ENCODE measurements around the gene CDK14.
"Not testable (repeated sequence)": the region's sequence is repeated elsewhere in the genome, so short reads cannot be mapped to it uniquely, and the experiment has no call there.

The CDK14 gene

DNA sequence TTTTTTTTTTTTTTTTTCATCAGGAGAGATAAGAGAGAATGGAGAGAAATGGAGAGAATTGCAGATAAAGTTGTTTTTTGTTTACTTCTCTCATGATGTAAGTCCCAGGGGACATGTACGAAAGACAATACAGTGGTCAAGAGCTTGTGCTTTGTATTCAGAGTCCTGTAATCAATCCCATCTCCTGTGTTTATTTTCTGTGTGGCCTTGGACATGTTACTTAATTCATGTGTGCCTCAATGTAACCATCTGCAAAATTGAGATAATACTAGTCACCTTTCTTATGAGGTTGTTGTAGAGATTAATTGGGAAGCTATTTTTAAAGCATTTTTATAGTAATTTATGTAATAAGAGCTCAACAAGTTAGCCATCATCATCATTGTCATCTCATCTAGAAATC, 117.5 kb downstream of the CDK14 start:
- no peak for DNase-seq (ENCODE audit: extremely low read depth in 1 of 2, low read depth in 1 of 2)

DNA sequence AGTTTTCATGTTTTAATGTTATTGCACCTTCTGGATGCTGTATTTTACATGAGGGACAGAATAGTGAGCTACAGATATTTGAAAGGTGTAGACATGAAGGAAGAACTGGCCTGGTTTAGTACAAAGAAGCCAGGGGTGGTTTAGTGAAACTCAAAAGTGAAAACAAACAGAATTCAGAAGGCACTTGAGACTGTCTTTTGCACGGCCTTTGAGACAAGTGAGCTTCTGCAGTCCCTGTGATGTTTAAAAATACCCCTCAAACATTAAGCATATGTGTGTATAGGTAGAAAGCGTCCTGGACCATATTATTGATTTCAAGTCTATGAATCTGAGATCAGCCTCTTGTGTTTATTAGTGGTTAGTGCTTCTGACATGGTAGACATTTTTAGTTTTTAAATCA, 118.9 kb downstream of the CDK14 start:
- DNase-seq (ENCODE audit: extremely low read depth in 1 of 2, low read depth in 1 of 2) = no peak

DNA sequence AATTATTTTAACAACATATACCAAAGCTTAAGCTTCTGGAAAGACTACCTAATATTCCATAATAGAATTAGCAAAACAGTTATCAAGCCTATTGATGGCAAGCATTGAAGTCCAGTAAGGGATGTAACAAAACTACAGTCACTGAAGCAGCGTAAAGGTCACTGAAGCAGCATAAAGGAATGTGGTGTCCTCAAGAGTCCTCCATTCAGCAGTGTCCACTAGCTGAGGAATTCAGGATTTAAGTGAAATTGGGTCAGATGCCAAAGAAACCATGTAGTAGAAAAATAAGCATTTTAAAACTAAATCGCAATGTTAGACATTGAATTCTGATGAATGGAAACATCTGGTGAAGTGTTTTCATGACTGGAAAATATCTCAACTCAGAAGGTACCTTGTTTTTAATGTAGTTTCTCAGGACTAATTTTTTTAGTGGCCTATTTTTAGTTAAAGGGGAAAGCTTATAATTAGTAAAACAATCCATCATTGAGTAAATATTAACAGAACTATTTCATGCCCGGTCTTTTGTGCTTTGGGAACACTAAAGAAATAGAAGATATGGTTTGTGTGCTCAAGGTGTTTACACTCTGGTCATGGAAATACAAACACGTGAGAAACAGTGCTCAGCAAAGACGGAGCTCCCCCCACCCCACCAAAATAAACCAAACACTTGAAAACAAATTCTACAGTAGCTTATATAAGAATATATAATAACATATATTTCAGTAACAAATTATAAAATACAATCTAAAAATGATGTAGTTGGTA, 121.4 kb downstream of the CDK14 start:
- no peak for DNase-seq (ENCODE audit: extremely low read depth in 1 of 2, low read depth in 1 of 2)

DNA sequence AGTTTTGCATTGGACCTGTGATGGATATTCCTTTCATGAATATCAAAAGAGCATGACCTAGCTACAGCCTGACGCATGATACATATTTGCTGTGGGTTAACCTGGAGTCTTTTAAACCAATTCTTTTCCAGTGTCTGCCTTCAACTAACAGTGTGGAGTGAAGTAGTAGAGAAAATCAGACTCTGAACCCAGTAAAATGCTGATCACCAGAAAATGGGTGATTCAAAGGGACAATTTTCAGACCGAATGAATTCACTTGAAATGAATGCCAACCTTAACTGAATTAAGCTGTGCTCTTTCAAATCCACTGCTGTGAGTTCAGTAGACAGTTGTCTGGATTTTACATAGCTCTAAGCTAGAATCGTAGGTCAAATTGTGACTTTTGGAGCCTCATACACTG, 123.0 kb downstream of the CDK14 start:
- DNase-seq (ENCODE audit: extremely low read depth in 1 of 2, low read depth in 1 of 2) = no peak

- no peak for DNase-seq (ENCODE audit: extremely low read depth in 1 of 2, low read depth in 1 of 2)
These were observed 125.1 kb downstream of the CDK14 start for GRCh38 chr7:90720984-90721760.

DNA sequence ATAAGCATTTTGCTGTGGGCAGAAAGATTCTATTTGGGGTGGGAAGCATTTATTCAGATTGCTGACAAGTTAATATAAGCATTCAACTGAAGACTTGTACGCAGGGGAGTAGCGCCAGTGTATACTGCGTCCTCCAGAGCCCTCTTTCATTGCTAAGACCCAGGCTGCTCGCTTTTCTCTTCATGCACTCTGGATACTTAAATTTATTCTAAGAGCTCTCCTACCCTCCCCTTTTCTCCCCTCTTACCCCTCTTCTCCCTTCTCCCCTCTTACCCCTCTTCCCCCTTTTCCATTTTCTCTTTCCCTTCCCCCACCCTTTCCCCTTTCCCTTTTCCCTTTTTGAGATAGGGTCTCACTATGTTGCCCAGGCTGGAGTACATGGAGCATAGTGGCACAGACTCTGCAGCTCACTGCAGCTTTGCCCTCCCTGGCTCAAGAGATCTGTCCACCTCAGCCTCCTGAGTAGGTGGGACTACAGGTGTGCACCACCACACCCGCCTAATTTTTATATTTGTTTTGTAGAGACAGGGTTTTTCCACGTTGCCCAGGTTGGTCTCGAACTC, 125.8 kb downstream of the CDK14 start:
- DNase-seq (ENCODE audit: extremely low read depth in 1 of 2, low read depth in 1 of 2) = no peak

DNA sequence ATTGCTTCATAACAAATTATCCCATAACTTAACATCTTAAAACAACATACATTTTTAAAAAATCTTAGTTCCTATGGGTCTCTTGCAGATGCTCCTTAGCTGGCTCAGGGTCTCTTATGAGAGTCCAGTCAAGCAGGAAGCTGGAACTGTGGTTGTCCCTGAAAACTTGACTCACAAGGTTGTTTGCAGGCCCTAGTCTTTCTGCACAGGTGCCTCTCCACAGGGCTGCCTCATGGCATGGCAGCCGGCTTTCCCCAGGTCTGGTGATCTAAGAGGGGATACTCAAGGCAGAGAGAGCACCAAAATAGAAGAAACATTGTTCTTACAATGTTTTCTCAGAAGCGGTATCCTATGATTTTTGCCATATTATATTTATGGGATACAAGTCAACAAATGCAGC, 127.1 kb downstream of the CDK14 start:
- DNase-seq (ENCODE audit: extremely low read depth in 1 of 2, low read depth in 1 of 2) = no peak

- DNase-seq (ENCODE audit: extremely low read depth in 1 of 2, low read depth in 1 of 2) = no peak
These were observed 127.7 kb downstream of the CDK14 start for GRCh38 chr7:90723866-90724265.

GRCh38 chr7:90726120-90726519, 130.0 kb downstream of the CDK14 start:
- DNase-seq (ENCODE audit: extremely low read depth in 1 of 2, low read depth in 1 of 2) = no peak

DNA sequence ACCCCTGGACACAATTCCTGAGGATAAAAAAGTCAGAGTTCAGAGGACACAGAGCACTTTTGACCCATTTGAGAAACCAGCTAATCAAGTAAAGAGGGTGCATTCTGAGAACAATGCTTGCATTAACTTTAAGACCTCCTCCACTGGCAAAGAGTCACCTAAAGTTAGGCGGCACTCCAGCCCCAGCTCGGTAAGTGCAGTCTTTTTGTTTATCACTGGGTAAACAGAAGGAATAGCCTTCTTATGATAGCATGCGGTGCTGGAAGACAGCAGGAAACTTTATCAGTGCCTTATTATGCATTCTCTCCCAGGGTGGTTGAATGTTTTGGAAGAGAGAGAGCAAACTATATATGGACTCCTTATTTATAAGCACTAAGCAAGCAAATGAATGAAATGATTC, 130.5 kb downstream of the CDK14 start:
- DNase-seq (ENCODE audit: extremely low read depth in 1 of 2, low read depth in 1 of 2) = no peak

DNA sequence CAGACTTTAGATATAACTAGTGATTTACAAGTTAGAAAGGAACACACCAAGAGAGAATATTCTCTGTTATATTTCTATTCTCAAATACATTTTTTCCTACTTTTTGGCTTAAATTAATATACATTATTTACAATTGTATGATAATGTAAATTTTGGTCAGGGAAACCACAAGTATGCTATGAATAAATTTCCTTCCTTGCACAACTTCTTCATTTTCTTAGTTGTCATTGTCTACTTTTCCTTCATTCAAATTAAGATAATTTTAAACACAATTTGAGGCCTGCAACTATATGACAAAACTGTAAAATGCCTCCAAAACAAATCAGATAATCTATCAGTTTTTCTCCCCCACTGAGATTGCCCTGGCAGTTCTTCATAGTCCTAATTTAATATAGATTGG, 131.3 kb downstream of the CDK14 start:
- DNase-seq (ENCODE audit: extremely low read depth in 1 of 2, low read depth in 1 of 2) = no peak

DNA sequence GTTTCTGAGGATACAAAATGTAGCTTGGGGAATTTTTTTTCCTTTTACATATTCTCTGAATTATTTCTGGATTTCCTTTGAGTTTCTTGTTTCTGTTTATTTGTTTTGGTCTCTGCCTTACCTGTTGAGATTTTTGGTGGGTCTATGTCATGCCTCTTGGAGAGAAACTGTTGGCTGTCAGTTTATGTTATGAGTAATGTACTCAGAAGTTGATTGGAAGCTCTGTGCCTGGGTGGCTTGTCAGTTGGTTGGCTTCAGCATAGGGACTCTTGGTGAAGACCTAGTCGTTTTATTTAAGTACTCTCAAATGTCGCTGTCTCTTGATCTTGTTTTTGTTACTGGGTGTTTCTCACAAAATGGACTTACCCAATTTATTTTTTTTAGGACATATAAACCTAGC, 132.4 kb downstream of the CDK14 start:
- DNase-seq (ENCODE audit: extremely low read depth in 1 of 2, low read depth in 1 of 2) = no peak

GRCh38 chr7:90735611-90736280, 139.6 kb downstream of the CDK14 start:
- not testable (repeated sequence) for DNase-seq (ENCODE audit: extremely low read depth in 1 of 2, low read depth in 1 of 2)

DNA sequence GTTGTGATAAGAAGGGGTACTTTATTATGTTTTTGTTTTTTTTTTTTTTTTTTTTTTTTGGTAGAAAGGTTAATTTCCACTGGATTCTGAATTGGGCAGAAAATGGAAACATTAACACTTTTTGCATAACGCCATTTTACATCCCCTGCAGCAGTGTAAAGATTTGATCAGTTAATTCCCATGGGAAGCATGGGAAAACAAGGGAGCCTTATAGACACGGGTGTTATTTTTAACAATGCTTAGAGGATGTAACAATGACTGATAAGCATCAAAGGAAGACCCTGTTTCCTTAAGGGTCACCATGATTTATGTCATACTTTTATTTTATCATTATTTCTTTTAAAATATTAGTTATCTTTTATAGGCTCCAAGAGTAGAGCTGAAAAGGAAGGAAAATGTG, 140.2 kb downstream of the CDK14 start:
- DNase-seq (ENCODE audit: extremely low read depth in 1 of 2, low read depth in 1 of 2) = no peak

DNA sequence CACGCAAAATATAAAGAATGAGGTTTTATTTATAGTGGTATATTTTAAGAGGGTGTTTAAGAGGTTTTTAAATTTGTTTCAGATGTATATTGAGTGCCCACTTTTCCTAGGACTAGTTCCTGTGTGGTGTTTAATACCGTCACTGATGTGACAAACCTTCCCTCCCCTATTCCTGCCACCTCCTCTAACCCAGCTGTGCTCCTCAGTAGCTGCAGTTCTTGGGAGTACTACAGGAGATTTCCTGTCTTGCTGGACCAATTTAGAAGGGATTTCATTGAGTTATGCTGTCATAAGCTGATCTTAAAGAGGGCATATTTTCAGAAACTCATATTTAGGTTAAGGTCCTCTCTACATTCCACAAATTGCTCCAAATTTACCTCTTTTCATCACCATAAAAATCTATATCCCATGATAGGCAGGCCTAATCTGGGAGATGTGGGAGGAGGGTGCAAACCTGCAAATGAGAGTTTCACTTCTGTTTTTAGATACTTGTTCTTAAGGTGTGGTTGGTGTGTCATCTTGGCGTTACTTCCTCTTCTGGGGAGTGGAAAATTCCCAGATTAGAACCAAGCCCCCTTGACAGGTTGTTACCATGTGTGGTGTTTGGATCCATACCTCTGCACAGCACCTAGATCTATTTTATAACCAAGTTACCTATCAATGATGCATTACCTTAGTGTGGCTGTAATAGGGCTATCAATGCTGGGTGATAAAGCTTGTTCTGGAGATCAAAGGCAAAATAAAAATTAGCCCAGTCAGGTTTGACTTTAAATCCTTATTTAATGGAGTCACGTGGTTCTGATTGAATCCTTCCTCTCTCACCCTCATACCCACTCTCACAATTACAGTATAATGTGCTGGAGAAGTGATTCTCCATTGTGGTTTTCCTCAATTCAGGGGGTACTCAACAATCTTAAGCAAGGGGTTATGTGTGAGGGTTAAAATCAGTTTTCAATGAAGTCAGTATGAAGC, 141.1 kb downstream of the CDK14 start:
- DNase-seq (ENCODE audit: extremely low read depth in 1 of 2, low read depth in 1 of 2) = no peak

GRCh38 chr7:90738249-90738648, 142.1 kb downstream of the CDK14 start:
- no peak for DNase-seq (ENCODE audit: extremely low read depth in 1 of 2, low read depth in 1 of 2)

DNA sequence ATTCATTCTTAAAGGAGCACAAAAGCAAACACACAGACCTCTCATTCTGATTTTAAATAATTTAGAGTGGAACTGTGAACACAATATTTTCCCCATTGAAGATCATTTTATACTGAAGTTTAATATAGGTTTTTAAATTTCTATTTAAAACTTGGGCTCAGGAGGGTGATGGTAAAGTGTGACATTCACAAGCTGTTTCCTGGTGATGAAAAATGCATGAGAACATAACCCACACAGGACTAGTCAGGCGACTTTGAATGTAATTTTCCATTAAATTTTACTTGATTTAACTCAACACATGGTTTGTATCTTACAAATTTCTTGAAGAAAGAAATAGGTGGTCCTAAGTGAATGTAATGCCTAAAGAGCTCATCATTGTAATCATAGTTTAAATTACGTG, 143.6 kb downstream of the CDK14 start:
- DNase-seq (ENCODE audit: extremely low read depth in 1 of 2, low read depth in 1 of 2) = no peak

DNA sequence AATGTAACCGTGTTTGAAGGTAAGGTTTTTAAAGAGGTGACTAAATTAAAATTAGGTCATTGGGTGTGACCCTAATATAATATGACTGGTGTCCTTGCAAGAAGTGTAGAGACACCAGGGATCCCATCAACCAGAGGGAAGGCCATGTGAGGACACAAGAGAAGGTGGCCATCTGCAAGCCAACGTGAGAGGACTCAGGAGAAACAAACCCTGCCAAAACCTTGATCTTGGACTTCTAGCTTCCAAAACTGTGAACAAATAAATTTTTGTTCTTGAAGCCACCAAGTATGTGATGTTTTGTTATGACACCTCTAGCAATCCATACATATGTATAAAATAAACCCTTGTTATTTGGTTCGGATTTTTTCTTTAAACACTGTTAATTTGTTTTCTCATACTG, 144.3 kb downstream of the CDK14 start:
- DNase-seq (ENCODE audit: extremely low read depth in 1 of 2, low read depth in 1 of 2) = no peak

GRCh38 chr7:90743626-90744025, 147.5 kb downstream of the CDK14 start:
- DNase-seq (ENCODE audit: extremely low read depth in 1 of 2, low read depth in 1 of 2) = no peak

DNA sequence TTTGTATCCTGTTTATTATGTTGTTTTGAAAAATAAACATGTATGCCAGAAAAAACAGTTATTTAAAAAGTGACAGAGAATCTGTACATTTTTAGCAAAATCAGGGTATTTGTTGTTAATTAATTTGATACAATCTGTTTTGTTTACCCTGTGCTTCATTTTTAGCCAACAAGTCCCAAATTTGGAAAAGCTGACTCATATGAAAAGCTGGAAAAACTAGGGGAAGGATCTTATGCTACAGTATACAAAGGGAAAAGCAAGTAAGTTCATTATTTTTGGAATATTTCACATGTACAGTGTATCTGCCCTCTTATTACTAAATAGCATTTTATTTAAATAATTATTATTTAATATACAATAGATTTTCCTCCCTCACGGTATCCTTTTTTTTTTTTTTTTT, 151.4 kb downstream of the CDK14 start:
- no peak for DNase-seq (ENCODE audit: extremely low read depth in 1 of 2, low read depth in 1 of 2)

Measured in activated CD8-positive, alpha-beta memory T cell treated with anti-CD3 and anti-CD28 coated beads for 1 hour (primary cell).